WTC11 (cell line): Measurements from ENCODE around the gene TSC1. TPM values are rescaled to one million over a fixed set of nuclear protein-coding genes. Genes with fewer than 3 reads are reported as not detected.

ENCODE experiments used
- ATAC-seq: fragments of 200-7000 bp; cut with Tn5 transposase; 2 replicates; pipeline ENCODE4 v1.10.0; 2021; ENCODE audit warnings: mild to moderate bottlenecking, moderate library complexity
- CTCF ChIA-PET: fragments of 300-600 bp; sonication (Branson Sonifier 250); formaldehyde crosslinking; loops from one replicate; lab custom pipeline; 2021; ENCODE audit warnings: antibody characterized with exemption; lab: Charles Lee
- POLR2A ChIA-PET: fragments of 350-600 bp; sonication (Branson Sonifier 250); formaldehyde crosslinking; loops from one replicate; lab custom pipeline; 2021; ENCODE audit warnings: antibody characterized with exemption; lab: Charles Lee
- DNase-seq: peaks from one replicate; pipeline ENCODE4 v3.0.0; 2021; ENCODE audit warnings: low spot score
- H3K27ac Mint-ChIP-seq: 2 replicates; pipeline ENCODE4 v1.8.0; 2021; ENCODE audit warnings: mixed read lengths
- H3K27me3 Mint-ChIP-seq: 2 replicates; pipeline ENCODE4 v1.8.0; 2021; ENCODE audit warnings: low read depth, mild to moderate bottlenecking, moderate library complexity, mixed read lengths
- H3K36me3 Mint-ChIP-seq: 2 replicates; pipeline ENCODE4 v1.8.0; 2021; ENCODE audit warnings: mixed read lengths
- H3K4me1 Mint-ChIP-seq: 2 replicates; pipeline ENCODE4 v1.8.0; 2022; ENCODE audit warnings: mixed read lengths
- H3K4me3 Mint-ChIP-seq: 2 replicates; pipeline ENCODE4 v1.8.0; 2021; ENCODE audit warnings: mild to moderate bottlenecking, moderate library complexity, mixed read lengths
- H3K9me3 Mint-ChIP-seq: 2 replicates; pipeline ENCODE4 v1.8.0; 2021; ENCODE audit warnings: mixed read lengths
- AFF4 ChIP-seq: sonication (generic); formaldehyde crosslinking; IDR thresholded peaks from 2 replicates; pipeline ENCODE4 v1.8.1; 2023; ENCODE audit warnings: mild to moderate bottlenecking, missing genetic modification reagents, borderline replicate concordance
- ATF1 ChIP-seq: sonication (generic); formaldehyde crosslinking; IDR thresholded peaks from 2 replicates; pipeline ENCODE4 v1.8.1; 2023; ENCODE audit warnings: mild to moderate bottlenecking, moderate library complexity, missing genetic modification reagents
- CREM ChIP-seq: sonication (generic); formaldehyde crosslinking; IDR thresholded peaks from 2 replicates; pipeline ENCODE4 v1.8.1; 2022; ENCODE audit warnings: mild to moderate bottlenecking, missing genetic modification reagents, moderate library complexity
- FOXJ3 ChIP-seq: sonication (generic); formaldehyde crosslinking; IDR thresholded peaks from 2 replicates; pipeline ENCODE4 v1.9.0; 2021; ENCODE audit warnings: missing genetic modification reagents, mild to moderate bottlenecking, borderline replicate concordance
- FOXK1 ChIP-seq: sonication (generic); formaldehyde crosslinking; IDR thresholded peaks from 2 replicates; pipeline ENCODE4 v1.8.0; 2022; ENCODE audit warnings: mild to moderate bottlenecking, moderate library complexity, missing genetic modification reagents
- FOXP1 ChIP-seq: sonication (generic); formaldehyde crosslinking; IDR thresholded peaks from 2 replicates; pipeline ENCODE4 v1.8.0; 2022; ENCODE audit warnings: missing genetic modification reagents, mild to moderate bottlenecking, moderate library complexity, borderline replicate concordance
- GABPB1 ChIP-seq: sonication (generic); formaldehyde crosslinking; IDR thresholded peaks from 2 replicates; pipeline ENCODE4 v1.8.1; 2023; ENCODE audit warnings: mild to moderate bottlenecking, missing genetic modification reagents
- IRF1 ChIP-seq: sonication (generic); formaldehyde crosslinking; IDR thresholded peaks from 2 replicates; pipeline ENCODE4 v1.8.0; 2023; ENCODE audit warnings: missing genetic modification reagents
- MYBL2 ChIP-seq: sonication (generic); formaldehyde crosslinking; IDR thresholded peaks from 2 replicates; pipeline ENCODE4 v1.8.1; 2023; ENCODE audit warnings: mild to moderate bottlenecking, moderate library complexity, missing genetic modification reagents
- NFE2L1 ChIP-seq: sonication (generic); formaldehyde crosslinking; IDR thresholded peaks from 2 replicates; pipeline ENCODE4 v1.8.1; 2023; ENCODE audit warnings: missing genetic modification reagents
- NR2C2 ChIP-seq: sonication (generic); formaldehyde crosslinking; IDR thresholded peaks from 2 replicates; pipeline ENCODE4 v1.8.0; 2022; ENCODE audit warnings: mild to moderate bottlenecking, missing genetic modification reagents
- NR3C1 ChIP-seq: sonication (generic); formaldehyde crosslinking; conservative IDR thresholded peaks from 2 replicates; pipeline ENCODE4 v1.8.1; 2023; ENCODE audit warnings: low read depth, mild to moderate bottlenecking, missing genetic modification reagents
- OVOL2 ChIP-seq: fragments of 250-450 bp; sonication (Bioruptor Pico); IDR thresholded peaks from 2 replicates; pipeline ENCODE4 v1.9.0; 2021; ENCODE audit warnings: mild to moderate bottlenecking, borderline replicate concordance
- PREB ChIP-seq: sonication (generic); formaldehyde crosslinking; IDR thresholded peaks from 2 replicates; pipeline ENCODE4 v1.8.1; 2022; ENCODE audit warnings: mild to moderate bottlenecking, missing genetic modification reagents, moderate library complexity, borderline replicate concordance
- RELA ChIP-seq: sonication (generic); formaldehyde crosslinking; IDR thresholded peaks from 2 replicates; pipeline ENCODE4 v1.8.1; 2022; ENCODE audit warnings: missing genetic modification reagents, mild to moderate bottlenecking, borderline replicate concordance
- SMAD4 ChIP-seq: sonication (generic); formaldehyde crosslinking; IDR thresholded peaks from 2 replicates; pipeline ENCODE4 v1.8.0; 2022; ENCODE audit warnings: mild to moderate bottlenecking, missing genetic modification reagents
- SP1 ChIP-seq: sonication (generic); formaldehyde crosslinking; conservative IDR thresholded peaks from 2 replicates; pipeline ENCODE4 v1.8.1; 2022; ENCODE audit warnings: missing genetic modification reagents
- TEAD1 ChIP-seq: sonication (generic); formaldehyde crosslinking; IDR thresholded peaks from 2 replicates; pipeline ENCODE4 v1.8.0; 2022; ENCODE audit warnings: mild to moderate bottlenecking, missing genetic modification reagents
- TEAD4 ChIP-seq: sonication (generic); formaldehyde crosslinking; IDR thresholded peaks from 2 replicates; pipeline ENCODE4 v1.8.0; 2022; ENCODE audit warnings: mild to moderate bottlenecking, missing genetic modification reagents
- TP53 ChIP-seq: sonication (generic); formaldehyde crosslinking; IDR thresholded peaks from 2 replicates; pipeline ENCODE4 v1.8.1; 2023; ENCODE audit warnings: mild to moderate bottlenecking, missing genetic modification reagents
- USF1 ChIP-seq: sonication (generic); formaldehyde crosslinking; IDR thresholded peaks from 2 replicates; pipeline ENCODE4 v1.8.0; 2022; ENCODE audit warnings: mild to moderate bottlenecking, missing genetic modification reagents
- ZBTB21 ChIP-seq: sonication (generic); formaldehyde crosslinking; IDR thresholded peaks from 2 replicates; pipeline ENCODE4 v1.8.1; 2023; ENCODE audit warnings: mild to moderate bottlenecking, missing genetic modification reagents, borderline replicate concordance
- ZNF281 ChIP-seq: sonication (generic); formaldehyde crosslinking; IDR thresholded peaks from 2 replicates; pipeline ENCODE4 v1.8.0; 2023; ENCODE audit warnings: mild to moderate bottlenecking, missing genetic modification reagents
- total RNA-seq: library from RNA; stranded (reverse); gene quantifications from 3 replicates; pipeline ENCODE4 v1.2.3, GENCODE V29; 2021

TSC1 gene
- total RNA-seq, 1 experiment from 2014 or later, result 52.9 TPM

GRCh38 chr9:132983491-132984201 is 39.2 kb upstream of the TSC1 start:
- Mint-ChIP-seq H3K27me3 (peaks cover 12% of the 10 kb centered on the region), H3K9me3 (no peaks in the 10 kb centered on the region), H3K27ac (no peak overlapping the region), H3K36me3 (no peaks in the 10 kb centered on the region), H3K4me3 (no peak overlapping the region), H3K4me1 (peaks cover 10% of the 10 kb centered on the region)
- no peak for DNase-seq
- POLR2A ChIA-PET, result interaction anchor here (0.9 kb wide), 1 partner anchor 47 kb away, joined by 3 read pairs; the partner anchor contains the start of gene GTF3C5
- ATAC-seq, result no peak
- CTCF ChIA-PET, result interaction anchor here (0.8 to 1.0 kb wide), 2 partner anchors 39 to 82 kb away, joined by 3 read pairs; no protein-coding TSS in a partner anchor
- TF ChIP-seq NR3C1 (CRISPR knock-in tag) (no peak), SMAD4 (no peak), RELA (CRISPR knock-in tag) (no peak), PREB (CRISPR knock-in tag) (no peak), TEAD4 (CRISPR knock-in tag) (no peak), ATF1 (CRISPR knock-in tag) (no peak), ZBTB21 (CRISPR knock-in tag) (no peak), FOXP1 (CRISPR knock-in tag) (no peak), IRF1 (no peak), FOXJ3 (no peak), NR2C2 (CRISPR knock-in tag) (no peak), AFF4 (no peak), FOXK1 (no peak), OVOL2 (CRISPR knock-in tag) (no peak), USF1 (CRISPR knock-in tag) (no peak), TP53 (CRISPR knock-in tag) (no peak)

- DNase-seq (no peak), ATAC-seq (no peak)
- no peaks in the 10 kb centered on the region for H3K9me3 Mint-ChIP-seq
- H3K27me3 Mint-ChIP-seq, result peaks cover 22% of the 10 kb centered on the region
- H3K27ac Mint-ChIP-seq, result no peak overlapping the region
- no peaks in the 10 kb centered on the region for H3K36me3 Mint-ChIP-seq
- ChIA-PET CTCF (interaction anchor here (0.9 to 1.8 kb wide), 2 partner anchors 39 to 213 kb away, joined by 4 read pairs; no protein-coding TSS in a partner anchor), POLR2A (no interaction called here)
- H3K4me1 Mint-ChIP-seq, result peaks cover 17% of the 10 kb centered on the region
- TF ChIP-seq MYBL2 (no peak), ZNF281 (CRISPR knock-in tag) (no peak), CREM (CRISPR knock-in tag) (no peak), RELA (CRISPR knock-in tag) (no peak), GABPB1 (CRISPR knock-in tag) (no peak), SP1 (no peak), NFE2L1 (CRISPR knock-in tag) (no peak), TEAD1 (CRISPR knock-in tag) (no peak), NR3C1 (CRISPR knock-in tag) (no peak)
- TF ChIP-seq, all 79 proteins: peak for 0
- no peak overlapping the region for H3K4me3 Mint-ChIP-seq
These were observed 38.0 kb upstream of the TSC1 start for GRCh38 chr9:132982458-132982857.
